GM19372 (cell line): ENCODE results near the gene MRGPRE.

Experiments used
- ATAC-seq: cut with Tn5 transposase; IDR thresholded peaks from one replicate; pipeline ENCODE4 v1.9.1; 2021; ENCODE audit warnings: mild to moderate bottlenecking, low read depth, moderate library complexity; ENCODE audit not compliant: unreplicated experiment

The MRGPRE gene

GRCh38 chr11:3183523-3183922, 48.7 kb downstream of the MRGPRE start:
- no peak for ATAC-seq

- no peak for ATAC-seq
Observed at GRCh38 chr11:3182462-3182852, 49.8 kb downstream of the MRGPRE start.

GRCh38 chr11:3181725-3182461, 50.3 kb downstream of the MRGPRE start:
- no peak for ATAC-seq

- no peak for ATAC-seq
Observed at GRCh38 chr11:3180869-3181268, 51.3 kb downstream of the MRGPRE start.

- ATAC-seq: no peak
Observed at GRCh38 chr11:3178349-3178748, 53.9 kb downstream of the MRGPRE start.

- no peak for ATAC-seq
Observed at GRCh38 chr11:3177931-3178330, 54.3 kb downstream of the MRGPRE start.
